Measurements from ENCODE around the gene P4HA3.
A peak's percentile ranks its signal among the peaks of the same experiment; 100 is the strongest.

Gene P4HA3

DNA sequence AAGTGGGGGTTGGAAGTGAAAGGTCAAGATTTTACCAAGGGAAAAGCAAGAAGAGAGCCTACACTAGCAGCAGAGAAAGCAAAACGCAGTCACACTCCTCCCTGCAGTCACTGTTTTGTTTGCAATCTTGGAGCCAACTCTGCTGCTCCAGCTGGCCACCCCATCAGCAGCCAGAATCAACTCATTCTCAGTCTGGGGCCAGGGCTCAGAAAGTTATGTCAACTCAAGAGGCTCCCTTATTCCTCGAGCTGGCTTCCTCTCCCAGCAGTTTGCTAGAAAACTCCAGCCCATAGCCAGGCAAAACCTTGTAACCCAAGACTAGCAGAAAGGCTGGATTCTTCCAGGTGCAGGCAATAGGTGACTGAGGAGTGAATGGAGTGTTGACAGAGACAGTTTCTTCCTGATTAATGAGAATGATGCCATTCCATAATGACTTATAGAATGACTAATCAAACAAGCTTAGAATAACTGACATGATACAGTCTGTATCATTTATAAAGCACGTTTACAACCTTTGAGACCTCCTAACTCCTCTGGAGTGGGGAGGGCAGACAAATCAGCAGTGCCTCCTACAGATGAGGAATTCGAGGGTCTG is 53.4 kb downstream of the P4HA3 start:
- no peak for DNase-seq

GRCh38 chr11:74256378-74257133 is 54.9 kb downstream of the P4HA3 start:
- DNase-seq, result no peak

- no peak for DNase-seq
These were observed 55.6 kb downstream of the P4HA3 start for GRCh38 chr11:74255741-74256375.

GRCh38 chr11:74253361-74253760 is 58.1 kb downstream of the P4HA3 start:
- DNase-seq, result no peak

DNA sequence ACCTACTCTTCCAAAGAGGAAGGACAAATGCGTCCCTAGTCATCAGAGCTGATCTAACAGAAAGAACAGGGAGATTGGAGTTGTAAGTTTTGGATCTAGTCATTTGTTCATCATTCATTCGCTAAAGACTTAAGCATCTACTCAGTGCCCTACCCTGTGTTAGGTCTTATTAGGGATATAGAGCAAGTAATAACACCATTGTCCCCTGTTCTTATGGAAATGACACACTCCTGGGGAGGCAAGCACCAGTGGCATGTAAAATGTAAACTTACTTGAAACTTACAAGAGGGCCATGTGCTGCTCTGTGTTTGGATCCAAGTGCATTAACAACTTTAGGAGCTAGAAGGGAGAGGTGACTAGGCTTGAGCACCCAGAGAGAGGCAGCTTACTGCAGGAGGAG is 61.9 kb downstream of the P4HA3 start:
- no peak for DNase-seq

GRCh38 chr11:74248469-74248868 is 63.0 kb downstream of the P4HA3 start:
- DNase-seq, result no peak

DNA sequence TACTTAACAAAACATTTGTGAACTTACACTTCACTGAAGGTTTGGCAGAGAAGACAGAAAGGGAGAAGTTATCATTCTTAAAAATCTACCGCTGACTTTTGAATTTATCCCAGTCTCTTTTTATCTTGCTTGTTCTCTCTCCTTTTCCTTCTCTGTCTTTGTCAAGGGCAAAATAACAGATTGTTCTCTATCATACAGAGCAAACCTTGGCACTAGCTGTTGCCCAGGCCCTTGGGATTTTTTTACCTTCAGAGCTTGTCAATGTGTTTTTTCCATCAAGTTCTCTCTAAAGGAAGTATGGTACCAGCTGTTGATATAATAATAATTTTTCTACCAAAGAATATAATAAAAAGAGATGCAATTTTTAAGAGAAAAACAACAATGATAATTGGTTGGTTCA is 73.2 kb downstream of the P4HA3 start:
- DNase-seq, result no peak

GRCh38 chr11:74237541-74237940 is 73.9 kb downstream of the P4HA3 start:
- no peak for DNase-seq

DNA sequence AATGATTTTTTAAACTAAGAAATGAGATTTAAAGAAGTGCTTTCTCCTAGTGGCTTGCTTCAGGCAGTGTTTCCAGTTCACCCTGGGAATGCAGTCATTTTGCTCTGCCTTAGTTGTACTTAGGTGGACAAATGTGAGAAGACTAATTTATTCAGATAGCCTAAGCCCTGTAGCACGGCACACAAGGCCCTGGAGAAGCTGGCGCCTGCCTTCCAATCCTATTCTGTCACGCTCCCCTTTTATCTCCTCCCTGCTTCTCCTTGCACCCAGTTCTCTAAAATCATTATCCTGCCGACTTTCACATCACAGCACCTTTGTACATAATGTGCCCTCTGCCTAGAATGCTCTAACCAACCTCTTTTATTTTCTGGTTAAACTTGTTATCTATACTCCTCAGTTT is 76.3 kb downstream of the P4HA3 start:
- DNase-seq, result no peak

GRCh38 chr11:74233683-74234082 is 77.8 kb downstream of the P4HA3 start:
- no peak for DNase-seq

DNA sequence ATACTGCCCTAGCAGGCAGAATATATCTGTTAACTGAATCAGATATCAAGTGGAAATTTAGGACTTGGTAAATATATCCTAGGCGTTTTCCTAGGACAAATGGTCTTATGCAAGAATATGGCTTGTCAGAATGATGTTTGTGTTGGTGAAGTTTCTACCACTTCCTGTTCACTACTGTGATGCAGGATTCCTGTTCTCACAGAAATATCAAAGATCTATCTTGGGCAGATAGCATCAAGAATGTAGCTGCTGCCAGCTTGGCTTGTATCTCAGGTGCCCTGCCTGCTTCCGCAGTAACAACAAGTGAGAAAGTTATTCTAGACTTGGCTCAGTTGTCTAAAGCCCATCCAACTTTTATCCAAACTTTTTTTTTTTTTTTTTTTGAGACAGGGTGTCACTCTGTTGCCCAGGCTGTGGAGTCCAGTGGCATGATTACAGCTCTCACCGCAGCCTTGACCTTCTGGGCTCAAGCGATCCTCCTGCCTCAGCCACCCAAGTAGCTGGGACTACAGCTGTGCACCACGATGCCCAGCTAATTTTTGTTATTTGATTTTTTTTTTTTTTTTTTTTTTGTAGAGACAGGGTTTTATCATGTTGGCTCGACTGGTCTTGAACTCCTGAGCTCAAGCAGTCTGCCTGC is 79.0 kb downstream of the P4HA3 start:
- DNase-seq, result no peak

DNA sequence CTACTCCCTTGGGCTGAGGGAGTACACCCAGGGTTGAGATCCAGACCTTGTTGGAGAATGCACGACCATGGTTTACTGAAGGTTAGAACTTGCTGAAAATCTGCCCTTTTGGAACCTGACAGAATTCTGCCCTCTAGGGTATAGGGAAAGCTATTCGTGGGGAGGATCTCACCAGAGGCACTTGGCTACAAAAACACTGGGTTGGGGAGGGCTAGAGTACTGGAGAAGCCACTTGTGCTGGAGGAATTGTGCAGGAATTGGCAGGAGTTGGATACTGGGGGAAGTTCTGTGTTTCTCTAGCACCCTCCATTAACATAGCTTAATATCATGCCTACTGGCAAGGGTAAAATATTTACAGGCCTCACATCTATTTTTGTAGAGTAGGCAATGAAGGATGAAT is 84.5 kb downstream of the P4HA3 start:
- no peak for DNase-seq

DNA sequence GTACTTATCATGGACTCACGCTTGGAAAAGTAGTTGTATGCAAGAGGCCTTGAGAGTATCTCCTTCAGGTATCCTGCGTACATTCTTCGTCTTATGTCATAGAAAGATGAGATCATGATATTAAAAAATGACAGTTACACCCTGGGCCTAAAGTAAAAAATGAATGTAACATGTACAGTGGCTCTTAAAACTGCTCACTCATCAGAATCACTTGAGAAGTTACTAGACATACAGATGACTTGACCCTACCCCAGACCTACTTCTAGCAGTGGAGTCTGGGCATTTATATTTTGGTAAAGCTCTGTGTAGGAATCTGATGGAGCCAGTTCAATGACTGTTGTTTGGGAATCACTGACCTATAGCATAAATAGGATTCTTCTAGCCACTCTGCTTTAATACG is 85.9 kb downstream of the P4HA3 start:
- DNase-seq, result no peak

DNA sequence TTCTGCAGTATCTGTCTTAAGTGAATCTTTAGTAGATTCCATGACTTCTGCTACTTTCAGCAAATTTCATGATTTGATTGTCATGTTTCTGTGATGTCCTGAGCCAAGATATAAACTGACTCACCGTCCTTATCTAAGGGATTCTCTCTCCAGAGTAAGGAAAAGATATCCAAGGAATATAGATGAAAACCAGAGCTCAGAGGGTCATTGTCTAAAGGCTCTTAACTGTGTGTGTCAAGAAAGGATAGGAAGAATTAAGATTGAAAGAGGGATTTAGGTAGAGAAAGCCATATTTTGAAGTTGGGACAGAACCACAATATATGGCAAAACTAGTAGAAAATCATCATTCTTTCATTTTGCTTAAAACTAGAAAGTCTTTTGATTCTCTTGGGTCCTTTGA is 89.6 kb downstream of the P4HA3 start:
- peak; percentile 42 for DNase-seq

GRCh38 chr11:74220376-74220775 is 91.1 kb downstream of the P4HA3 start:
- DNase-seq, result peak; percentile 67
